HFFc6 (cell line): ENCODE data around the gene MAP3K7. TPM values are rescaled to one million over a fixed set of nuclear protein-coding genes. Genes with fewer than 3 reads are reported as not detected.

ENCODE experiments used
- DNase-seq: peaks from one replicate; pipeline ENCODE4 v3.0.0-alpha.2; 2018
- H3K27ac Mint-ChIP-seq: 2 replicates; pipeline ENCODE4 v1.8.0; 2020; ENCODE audit warnings: mild to moderate bottlenecking, mixed read lengths
- H3K27me3 Mint-ChIP-seq: 2 replicates; pipeline ENCODE4 v1.8.0; 2021; ENCODE audit warnings: mild to moderate bottlenecking, moderate library complexity, mixed read lengths; ENCODE audit not compliant: insufficient read depth
- H3K36me3 Mint-ChIP-seq: 2 replicates; pipeline ENCODE4 v1.8.0; 2021; ENCODE audit warnings: low read depth, mixed read lengths
- H3K4me1 Mint-ChIP-seq: 2 replicates; pipeline ENCODE4 v1.8.0; 2020; ENCODE audit warnings: low read depth, mixed read lengths
- H3K4me3 Mint-ChIP-seq: 2 replicates; pipeline ENCODE4 v1.8.0; 2020; ENCODE audit warnings: mild to moderate bottlenecking, moderate library complexity, mixed read lengths
- H3K9me3 Mint-ChIP-seq: 2 replicates; pipeline ENCODE4 v1.8.0; 2020; ENCODE audit warnings: mild to moderate bottlenecking, mixed read lengths
- CTCF ChIP-seq: fragments of 200-600 bp; sonication (generic); IDR thresholded peaks from 2 replicates; pipeline ENCODE4 v1.5.0; 2021; ENCODE audit warnings: antibody characterized with exemption, mild to moderate bottlenecking
- total RNA-seq, 6 experiments: library from RNA; stranded (reverse); fragmentation: NEBNext Ultra II Directional; extraction: Animal tissue kit (Norgen Biotek cat#: 25700); gene quantifications; 2 replicates in 1 of 6; 3 replicates in 5 of 6; pipeline ENCODE4 v1.2.3, GENCODE V29; 2021

The MAP3K7 gene
- total RNA-seq, 6 experiments from 2014 or later, result 27.9 to 35.4 (median 32.1) TPM

GRCh38 chr6:90584636-90585255 lies 2.1 kb downstream of the MAP3K7 start:
- Mint-ChIP-seq H3K4me3 (peak overlapping the region; percentile 99), H3K36me3 (peaks cover 5% of the 10 kb centered on the region; the same call in 1 of the 2 replicates), H3K9me3 (no peaks in the 10 kb centered on the region), H3K4me1 (peaks cover 57% of the 10 kb centered on the region), H3K27me3 (peaks cover 2% of the 10 kb centered on the region), H3K27ac (peak overlapping the region; percentile 69)
- no peak for TF ChIP-seq CTCF
- peak; percentile 22 for DNase-seq

GRCh38 chr6:90583836-90584481 lies 2.9 kb downstream of the MAP3K7 start:
- peak overlapping the region; percentile 69 for H3K27ac Mint-ChIP-seq
- peaks cover 62% of the 10 kb centered on the region for H3K4me1 Mint-ChIP-seq
- DNase-seq, result no peak
- TF ChIP-seq CTCF, result no peak
- no peaks in the 10 kb centered on the region for H3K9me3 Mint-ChIP-seq
- H3K4me3 Mint-ChIP-seq, result peak overlapping the region; percentile 99
- peaks cover 5% of the 10 kb centered on the region; the same call in 1 of the 2 replicates for H3K36me3 Mint-ChIP-seq
- peaks cover 2% of the 10 kb centered on the region; the same call in 1 of the 2 replicates for H3K27me3 Mint-ChIP-seq

- Mint-ChIP-seq H3K9me3 (no peaks in the 10 kb centered on the region), H3K4me1 (peaks cover 58% of the 10 kb centered on the region), H3K27ac (peak overlapping the region; percentile 39), H3K27me3 (peaks cover 2% of the 10 kb centered on the region; the same call in 1 of the 2 replicates), H3K4me3 (no peak overlapping the region), H3K36me3 (peaks cover 5% of the 10 kb centered on the region; the same call in 1 of the 2 replicates)
- TF ChIP-seq CTCF, result no peak
- DNase-seq, result no peak
Observed at GRCh38 chr6:90583179-90583835, 3.6 kb downstream of the MAP3K7 start.

GRCh38 chr6:90581146-90581545 lies 5.7 kb downstream of the MAP3K7 start:
- Mint-ChIP-seq H3K4me3 (no peak overlapping the region), H3K9me3 (no peaks in the 10 kb centered on the region), H3K36me3 (peaks cover 2% of the 10 kb centered on the region; the same call in 1 of the 2 replicates), H3K4me1 (peaks cover 46% of the 10 kb centered on the region), H3K27me3 (peaks cover under 1% of the 10 kb centered on the region; the same call in 1 of the 2 replicates), H3K27ac (no peak overlapping the region)
- no peak for DNase-seq
- TF ChIP-seq CTCF, result no peak

- no peak for DNase-seq
- Mint-ChIP-seq H3K4me1 (peaks cover 28% of the 10 kb centered on the region), H3K4me3 (no peak overlapping the region), H3K27ac (no peak overlapping the region), H3K9me3 (no peaks in the 10 kb centered on the region), H3K36me3 (no peaks in the 10 kb centered on the region; the same call in 1 of the 2 replicates), H3K27me3 (no peaks in the 10 kb centered on the region)
- no peak for TF ChIP-seq CTCF
Observed at GRCh38 chr6:90578894-90579549, 7.8 kb downstream of the MAP3K7 start.
